ENCODE data around the gene MIEF1.
A peak's percentile ranks its signal among the peaks of the same experiment; 100 is the strongest.

GRCh38 chr22:39532215-39533073 is 30.4 kb downstream of the MIEF1 start, which contains the start of gene RPS19BP1:
- no peak for TF ChIP-seq CTCF (IDR thresholded peaks at IDR 0.05)
- 0 out of 4 replicates have a peak, but pooled peaks of 1 of the 2 experiments have one; percentile 40 for TF ChIP-seq REST (IDR thresholded peaks at IDR 0.05; ENCODE audit: insufficient read depth in 1 of 2, low read depth in 2 of 2, low read length in 1 of 2)
- TF ChIP-seq POLR2AphosphoS5 (IDR thresholded peaks at IDR 0.05; ENCODE audit: low read depth, low read length) = peak; percentile 78
- no peak for TF ChIP-seq SIN3A (IDR thresholded peaks at IDR 0.05; ENCODE audit: borderline replicate concordance, insufficient read depth, low read depth, low read length)
- no peak for TF ChIP-seq TCF7L2 (IDR thresholded peaks at IDR 0.05; ENCODE audit: low read depth, low read length)

All from Panc1 (cell line).